K562 (cell line): Measurements from ENCODE around the gene ITPR1. TPM values are rescaled to one million over a fixed set of nuclear protein-coding genes. Genes with fewer than 3 reads are reported as not detected.

Source experiments
- CEBPB ChIP-seq: fragments of 450-650 bp; IDR thresholded peaks from 2 replicates; pipeline ENCODE4 v1.6.1; 2016; ENCODE audit warnings: missing genetic modification characterization, missing compliant biosample characterization
- CREBBP ChIP-seq: IDR thresholded peaks from one replicate; pipeline ENCODE4 v1.6.1; 2012; ENCODE audit warnings: low read depth, mild to moderate bottlenecking, control low read depth, inconsistent platforms, low read length
- ESRRA ChIP-seq: fragments of 450-650 bp; IDR thresholded peaks from 2 replicates; pipeline ENCODE4 v1.6.1; 2014; ENCODE audit warnings: low read depth, mild to moderate bottlenecking, moderate library complexity, borderline replicate concordance
- FOXK1 ChIP-seq: sonication (generic); formaldehyde crosslinking; IDR thresholded peaks from 2 replicates; pipeline ENCODE4 v1.8.0; 2022; ENCODE audit warnings: missing genetic modification reagents, mild to moderate bottlenecking, borderline replicate concordance
- HNRNPLL ChIP-seq: fragments of 200-400 bp; formaldehyde crosslinking; IDR thresholded peaks from 2 replicates; pipeline ENCODE4 v1.6.1; 2017; ENCODE audit warnings: low read length, low read depth, mild to moderate bottlenecking; ENCODE audit not compliant: poor library complexity, severe bottlenecking
- MGA ChIP-seq: fragments of 450-650 bp; IDR thresholded peaks from 2 replicates; pipeline ENCODE4 v1.6.1; 2016; ENCODE audit warnings: mild to moderate bottlenecking, moderate library complexity
- PURB ChIP-seq: sonication (generic); formaldehyde crosslinking; IDR thresholded peaks from 2 replicates; pipeline ENCODE4 v1.9.0; 2021; ENCODE audit warnings: low read depth, mild to moderate bottlenecking, missing genetic modification reagents
- USF1 ChIP-seq: sonication (generic); formaldehyde crosslinking; IDR thresholded peaks from 2 replicates; pipeline ENCODE4 v1.9.0; 2022; ENCODE audit warnings: mild to moderate bottlenecking, missing genetic modification reagents
- polyA plus RNA-seq, 8 experiments: library from polyadenylated mRNA; depleted of rRNA in 4 of 8; stranded (reverse) in 5 of 8; unstranded in 3 of 8; fragments of >200 nt; fragmentation: Nextera tagmentation in 2 of 8; fragmentation: Illumina TruSeq in 1 of 8; extraction: Ambion mirVana in 2 of 8; extraction: Trizol in 1 of 8; gene quantifications; 2 replicates each; pipeline versions ENCODE4 v1.2.1 to v1.2.3, GENCODE V29; 2011 to 2014; ENCODE audit warnings: inconsistent platforms in 1 of 8, missing spikeins in 1 of 8
- total RNA-seq, 7 experiments: library from RNA; depleted of rRNA in 6 of 7; stranded (reverse); fragments of >200 nt in 6 of 7; fragmentation: Illumina TruSeq in 2 of 7; extraction: Trizol in 2 of 7; gene quantifications; 2 replicates each; pipeline versions ENCODE4 v1.2.1 to v1.2.3, GENCODE V29; 2011 to 2021; ENCODE audit warnings: low replicate concordance in 1 of 7
- TF ChIP-seq, protein P1 (sequence below): fragments of 450-650 bp; conservative IDR thresholded peaks from 2 replicates; pipeline ENCODE4 v1.6.1; 2016; ENCODE audit warnings: missing genetic modification characterization, low read depth, mild to moderate bottlenecking, control low read depth, missing compliant biosample characterization
- TF ChIP-seq, protein P2 (sequence below): fragments of 450-650 bp; IDR thresholded peaks from 2 replicates; pipeline ENCODE4 v1.6.1; 2014; ENCODE audit warnings: low read depth, mild to moderate bottlenecking, moderate library complexity, borderline replicate concordance

ITPR1 gene
- total and polyA plus RNA-seq, 9 of the 15 experiments (the other 6 are each of a cell fraction or from before 2014, with no cell fraction given), result 22.4 to 40.0 (median 27.4) TPM

DNA sequence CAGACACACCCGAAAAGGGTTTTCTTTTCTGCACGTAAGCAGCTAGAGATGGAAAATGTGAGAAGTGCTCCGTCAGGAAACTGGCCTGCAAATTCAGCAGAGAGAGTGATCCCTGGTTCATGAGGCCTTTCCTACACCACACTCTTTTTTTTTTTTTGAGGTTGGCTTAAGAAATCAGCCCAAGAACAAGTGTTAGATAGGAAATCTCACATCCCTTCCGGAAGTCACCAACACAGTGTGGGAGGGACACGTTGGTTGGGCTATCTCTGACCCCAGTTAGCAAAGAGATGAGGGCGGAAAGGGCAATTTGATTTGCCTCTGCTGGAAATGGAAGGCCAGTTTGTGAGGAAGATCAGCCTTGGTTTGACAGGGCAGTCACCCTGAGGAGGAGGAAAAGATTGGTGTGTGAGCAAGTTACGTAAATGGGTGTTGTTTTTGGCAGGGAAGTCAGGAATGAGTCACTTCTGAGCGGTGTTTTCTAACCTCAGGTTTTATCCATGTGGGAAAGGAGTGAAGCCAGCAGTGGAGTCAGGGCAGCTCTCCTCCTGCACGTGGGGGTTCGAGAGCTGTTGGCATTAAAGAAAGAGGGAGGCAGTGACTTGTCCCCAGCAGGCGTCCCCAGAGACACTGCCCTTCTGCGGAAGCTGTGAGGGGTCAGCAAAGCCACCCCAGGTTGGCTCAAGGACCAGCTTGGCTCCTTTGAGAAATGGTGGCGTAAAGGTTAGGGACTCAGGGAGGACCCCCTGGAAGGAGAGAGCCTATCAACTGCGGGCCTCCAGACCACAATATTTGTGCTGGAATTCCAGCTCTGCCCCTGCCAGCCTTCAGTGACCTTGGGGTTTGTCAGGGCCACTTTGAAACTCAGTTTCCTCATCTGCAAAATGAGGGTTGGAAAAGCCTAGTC lies 248.5 kb downstream of the ITPR1 start (continued):
- TF ChIP-seq, protein P1, sequence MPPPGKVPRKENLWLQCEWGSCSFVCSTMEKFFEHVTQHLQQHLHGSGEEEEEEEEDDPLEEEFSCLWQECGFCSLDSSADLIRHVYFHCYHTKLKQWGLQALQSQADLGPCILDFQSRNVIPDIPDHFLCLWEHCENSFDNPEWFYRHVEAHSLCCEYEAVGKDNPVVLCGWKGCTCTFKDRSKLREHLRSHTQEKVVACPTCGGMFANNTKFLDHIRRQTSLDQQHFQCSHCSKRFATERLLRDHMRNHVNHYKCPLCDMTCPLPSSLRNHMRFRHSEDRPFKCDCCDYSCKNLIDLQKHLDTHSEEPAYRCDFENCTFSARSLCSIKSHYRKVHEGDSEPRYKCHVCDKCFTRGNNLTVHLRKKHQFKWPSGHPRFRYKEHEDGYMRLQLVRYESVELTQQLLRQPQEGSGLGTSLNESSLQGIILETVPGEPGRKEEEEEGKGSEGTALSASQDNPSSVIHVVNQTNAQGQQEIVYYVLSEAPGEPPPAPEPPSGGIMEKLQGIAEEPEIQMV (tag), result peak; percentile 4
- TF ChIP-seq, protein P2, sequence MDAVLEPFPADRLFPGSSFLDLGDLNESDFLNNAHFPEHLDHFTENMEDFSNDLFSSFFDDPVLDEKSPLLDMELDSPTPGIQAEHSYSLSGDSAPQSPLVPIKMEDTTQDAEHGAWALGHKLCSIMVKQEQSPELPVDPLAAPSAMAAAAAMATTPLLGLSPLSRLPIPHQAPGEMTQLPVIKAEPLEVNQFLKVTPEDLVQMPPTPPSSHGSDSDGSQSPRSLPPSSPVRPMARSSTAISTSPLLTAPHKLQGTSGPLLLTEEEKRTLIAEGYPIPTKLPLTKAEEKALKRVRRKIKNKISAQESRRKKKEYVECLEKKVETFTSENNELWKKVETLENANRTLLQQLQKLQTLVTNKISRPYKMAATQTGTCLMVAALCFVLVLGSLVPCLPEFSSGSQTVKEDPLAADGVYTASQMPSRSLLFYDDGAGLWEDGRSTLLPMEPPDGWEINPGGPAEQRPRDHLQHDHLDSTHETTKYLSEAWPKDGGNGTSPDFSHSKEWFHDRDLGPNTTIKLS, result peak; percentile 77
- TF ChIP-seq ESRRA, result peak; percentile 53; the same call in 1 of the 2 replicates
- peak; percentile 84 for TF ChIP-seq CEBPB
- TF ChIP-seq CREBBP, result no peak
- peak; percentile 73; the same call in 1 of the 2 replicates for TF ChIP-seq FOXK1 (CRISPR knock-in tag)
- TF ChIP-seq USF1 (CRISPR knock-in tag), result peak; percentile 30
- no peak for TF ChIP-seq PURB (CRISPR knock-in tag)
- TF ChIP-seq HNRNPLL, result peak; percentile 97
- peak; percentile 93 for TF ChIP-seq MGA
